Type B pancreatic cell (in vitro differentiated cells): Measurements from ENCODE around the gene RIN3. TPM values are rescaled to one million over a fixed set of nuclear protein-coding genes. Genes with fewer than 3 reads are reported as not detected.

ENCODE experiments used
- DNase-seq: peaks from one replicate; pipeline ENCODE4 v3.0.0; 2021; ENCODE audit warnings: mixed read lengths; ENCODE audit not compliant: unreplicated experiment; ENCODE audit errors: extremely low spot score
- H3K27ac Mint-ChIP-seq: 2 replicates; pipeline ENCODE4 v1.8.0; 2021; ENCODE audit warnings: mild to moderate bottlenecking, mixed read lengths
- H3K27me3 Mint-ChIP-seq: 2 replicates; pipeline ENCODE4 v1.8.0; 2021; ENCODE audit warnings: mixed read lengths
- H3K36me3 Mint-ChIP-seq: 2 replicates; pipeline ENCODE4 v1.8.0; 2021; ENCODE audit warnings: mixed read lengths
- H3K4me1 Mint-ChIP-seq: one replicate; pipeline ENCODE4 v1.8.0; 2021; ENCODE audit warnings: mixed read lengths; ENCODE audit not compliant: unreplicated experiment
- H3K4me3 Mint-ChIP-seq: 2 replicates; pipeline ENCODE4 v1.8.0; 2021; ENCODE audit warnings: mild to moderate bottlenecking, mixed read lengths
- H3K9me3 Mint-ChIP-seq: 2 replicates; pipeline ENCODE4 v1.8.0; 2021; ENCODE audit warnings: mixed read lengths
- CTCF ChIP-seq: fragments of 200-600 bp; sonication (generic); conservative IDR thresholded peaks from 2 replicates; pipeline ENCODE4 v1.5.0; 2021; ENCODE audit warnings: antibody characterized with exemption, mild to moderate bottlenecking
- total RNA-seq: library from RNA; stranded (reverse); gene quantifications from 2 replicates; pipeline ENCODE4 v1.2.1, GENCODE V29; 2021; ENCODE audit warnings: low replicate concordance

Gene RIN3
- total RNA-seq, 1 donor from 2014 or later: 12.9 TPM

GRCh38 chr14:92581206-92581605 is 67.6 kb downstream of the RIN3 start:
- Mint-ChIP-seq H3K4me1 (peaks cover 5% of the 10 kb centered on the region), H3K4me3 (no peak overlapping the region), H3K36me3 (peaks cover 14% of the 10 kb centered on the region), H3K27ac (no peak overlapping the region), H3K27me3 (no peaks in the 10 kb centered on the region), H3K9me3 (no peaks in the 10 kb centered on the region)
- no peak for TF ChIP-seq CTCF
- no peak for DNase-seq

GRCh38 chr14:92581966-92582566 is 68.5 kb downstream of the RIN3 start:
- no peak for DNase-seq
- no peak for TF ChIP-seq CTCF
- peaks cover 14% of the 10 kb centered on the region for H3K36me3 Mint-ChIP-seq
- no peak overlapping the region for H3K27ac Mint-ChIP-seq
- no peaks in the 10 kb centered on the region for H3K9me3 Mint-ChIP-seq
- peaks cover 5% of the 10 kb centered on the region for H3K4me1 Mint-ChIP-seq
- no peaks in the 10 kb centered on the region for H3K27me3 Mint-ChIP-seq
- H3K4me3 Mint-ChIP-seq: no peak overlapping the region

- Mint-ChIP-seq H3K27me3 (no peaks in the 10 kb centered on the region), H3K9me3 (no peaks in the 10 kb centered on the region), H3K27ac (no peak overlapping the region)
Measured at GRCh38 chr14:92582706-92583452, 69.3 kb downstream of the RIN3 start.

GRCh38 chr14:92584220-92584619 is 70.6 kb downstream of the RIN3 start:
- Mint-ChIP-seq H3K9me3 (no peaks in the 10 kb centered on the region), H3K27me3 (peaks cover 2% of the 10 kb centered on the region), H3K4me3 (no peak overlapping the region), H3K27ac (no peak overlapping the region), H3K4me1 (peaks cover 5% of the 10 kb centered on the region), H3K36me3 (peaks cover 16% of the 10 kb centered on the region)
- no peak for DNase-seq
- no peak for TF ChIP-seq CTCF

More at GRCh38 chr14:92582706-92583452, 69.3 kb downstream of the RIN3 start:
- TF ChIP-seq CTCF: no peak
- Mint-ChIP-seq H3K36me3 (peaks cover 14% of the 10 kb centered on the region), H3K4me3 (no peak overlapping the region), H3K4me1 (peaks cover 5% of the 10 kb centered on the region)
- no peak for DNase-seq

GRCh38 chr14:92584816-92585215 is 71.2 kb downstream of the RIN3 start:
- H3K27ac Mint-ChIP-seq: no peak overlapping the region
- H3K4me3 Mint-ChIP-seq: no peak overlapping the region
- no peak for TF ChIP-seq CTCF
- H3K36me3 Mint-ChIP-seq: peaks cover 11% of the 10 kb centered on the region
- H3K27me3 Mint-ChIP-seq: peaks cover 3% of the 10 kb centered on the region
- no peak for DNase-seq
- peaks cover 5% of the 10 kb centered on the region for H3K4me1 Mint-ChIP-seq
- no peaks in the 10 kb centered on the region for H3K9me3 Mint-ChIP-seq
